ENCODE data around the gene FMOD. TPM values are rescaled to one million over a fixed set of nuclear protein-coding genes. Genes with fewer than 3 reads are reported as not detected.

The FMOD gene
- total RNA-seq, 2 experiments from 2014 or later = not detected

DNA sequence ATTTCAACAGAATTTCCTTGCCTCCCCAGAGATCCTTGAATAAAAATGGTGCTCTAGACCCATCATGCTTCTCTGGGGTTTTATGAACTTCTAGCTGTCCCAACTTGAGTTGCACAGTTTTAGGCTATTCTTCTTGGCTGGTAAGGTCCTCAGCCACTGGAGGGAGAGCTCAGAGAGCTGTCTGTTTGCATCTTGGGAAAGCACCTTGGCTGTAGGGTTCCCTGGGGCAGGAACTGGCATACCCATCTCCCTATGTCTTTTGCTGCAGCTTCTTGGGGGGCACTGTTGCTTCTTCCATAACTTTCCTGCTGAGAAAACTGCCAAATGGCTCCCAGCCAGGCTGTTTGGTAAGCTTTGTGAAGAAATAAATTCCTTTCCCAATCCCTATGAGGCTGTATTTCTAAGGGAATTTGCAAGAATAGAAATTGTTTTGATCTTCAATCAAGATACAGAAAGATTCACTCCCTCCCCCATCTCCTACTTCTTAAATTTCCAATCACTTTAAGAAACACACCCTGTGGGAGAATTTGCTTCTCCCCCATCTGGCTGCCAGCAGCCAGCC is 8.2 kb upstream of the FMOD start:
- ChIA-PET POLR2A (no interaction called here), CTCF (ENCODE audit: unreplicated experiment) (no interaction called here)
- BruUV-seq (replicated peaks) = no TSS peak
- Histone ChIP-seq H2AFZ (ENCODE audit: low read length) (no peak overlapping the region), H3K4me1 (ENCODE audit: insufficient read depth, low read length, poor library complexity, severe bottlenecking) (peaks cover 20% of the 10 kb centered on the region), H3K36me3 (ENCODE audit: insufficient read depth, low read length) (no peaks in the 10 kb centered on the region), H3K9me3 (ENCODE audit: low read length) (no peaks in the 10 kb centered on the region), H3K27ac (ENCODE audit: low read depth, low read length, poor library complexity, severe bottlenecking) (no peak overlapping the region), H3K9me2 (ENCODE audit: insufficient read depth, low read length) (no peaks in the 10 kb centered on the region), H3K4me3 (ENCODE audit: low read depth, low read length, poor library complexity, severe bottlenecking) (no peak overlapping the region), H4K20me1 (ENCODE audit: insufficient read depth, low read length) (no peaks in the 10 kb centered on the region), H3K79me2 (ENCODE audit: insufficient read depth, low read depth, low read length) (no peaks in the 10 kb centered on the region), H3K4me2 (ENCODE audit: low read length) (no peak overlapping the region)
- intact Hi-C loops (cut with micrococcal nuclease; ENCODE audit: unreplicated experiment) = no loop called here
- TF ChIP-seq CTCF (conservative IDR thresholded peaks at IDR 0.05; ENCODE audit: low read length) = no peak
- TF ChIP-seq EZH2phosphoT487 (IDR thresholded peaks at IDR 0.05; ENCODE audit: borderline replicate concordance, low read depth, low read length) = no peak
- DNase-seq (ENCODE audit: low spot score) = no peak

- H3K4me1 ChIP-seq (ENCODE audit: insufficient read depth, low read length, poor library complexity, severe bottlenecking) = no peaks in the 10 kb centered on the region
- no peaks in the 10 kb centered on the region for H3K9me2 ChIP-seq (ENCODE audit: insufficient read depth, low read length)
- ChIA-PET POLR2A (interaction anchor here (0.6 to 1.4 kb wide), 2 partner anchors 8 to 115 kb away, joined by 3 to 4 read pairs; no protein-coding TSS in a partner anchor), CTCF (ENCODE audit: unreplicated experiment) (interaction anchor here (0.6 kb wide), 1 partner anchor 305 kb away, joined by 3 read pairs; no protein-coding TSS in a partner anchor)
- H3K27ac ChIP-seq (ENCODE audit: low read depth, low read length, poor library complexity, severe bottlenecking) = no peak overlapping the region
- no peak overlapping the region for H3K4me2 ChIP-seq (ENCODE audit: low read length)
- BruUV-seq (replicated peaks) = no TSS peak
- H4K20me1 ChIP-seq (ENCODE audit: insufficient read depth, low read length) = no peaks in the 10 kb centered on the region
- intact Hi-C loops (cut with micrococcal nuclease; ENCODE audit: unreplicated experiment) = no loop called here
- H3K4me3 ChIP-seq (ENCODE audit: low read depth, low read length, poor library complexity, severe bottlenecking) = no peak overlapping the region
- TF ChIP-seq EZH2phosphoT487 (IDR thresholded peaks at IDR 0.05; ENCODE audit: borderline replicate concordance, low read depth, low read length) (no peak), CTCF (conservative IDR thresholded peaks at IDR 0.05; ENCODE audit: low read length) (no peak)
- no peaks in the 10 kb centered on the region for H3K79me2 ChIP-seq (ENCODE audit: insufficient read depth, low read depth, low read length)
- no peaks in the 10 kb centered on the region for H3K9me3 ChIP-seq (ENCODE audit: low read length)
- no peak for DNase-seq (ENCODE audit: low spot score)
- no peak overlapping the region for H2AFZ ChIP-seq (ENCODE audit: low read length)
- no peaks in the 10 kb centered on the region for H3K36me3 ChIP-seq (ENCODE audit: insufficient read depth, low read length)
Measured at GRCh38 chr1:203354246-203354645, 3.3 kb upstream of the FMOD start.

- Histone ChIP-seq H3K4me3 (ENCODE audit: low read depth, low read length, poor library complexity, severe bottlenecking) (no peak overlapping the region), H3K27ac (ENCODE audit: low read depth, low read length, poor library complexity, severe bottlenecking) (no peak overlapping the region), H4K20me1 (ENCODE audit: insufficient read depth, low read length) (no peaks in the 10 kb centered on the region), H2AFZ (ENCODE audit: low read length) (no peak overlapping the region), H3K36me3 (ENCODE audit: insufficient read depth, low read length) (no peaks in the 10 kb centered on the region), H3K4me2 (ENCODE audit: low read length) (no peak overlapping the region), H3K9me2 (ENCODE audit: insufficient read depth, low read length) (no peaks in the 10 kb centered on the region), H3K4me1 (ENCODE audit: insufficient read depth, low read length, poor library complexity, severe bottlenecking) (no peaks in the 10 kb centered on the region), H3K9me3 (ENCODE audit: low read length) (no peaks in the 10 kb centered on the region), H3K79me2 (ENCODE audit: insufficient read depth, low read depth, low read length) (no peaks in the 10 kb centered on the region)
- TF ChIP-seq CTCF (conservative IDR thresholded peaks at IDR 0.05; ENCODE audit: low read length) (no peak), EZH2phosphoT487 (IDR thresholded peaks at IDR 0.05; ENCODE audit: borderline replicate concordance, low read depth, low read length) (no peak)
- no peak for DNase-seq (ENCODE audit: low spot score)
- POLR2A ChIA-PET = interaction anchor here (0.7 to 1.4 kb wide), 2 partner anchors 8 to 240 kb away, joined by 3 to 5 read pairs; no protein-coding TSS in a partner anchor
- BruUV-seq (replicated peaks) = no TSS peak
- intact Hi-C loops (cut with micrococcal nuclease; ENCODE audit: unreplicated experiment) = no loop called here
- CTCF ChIA-PET (ENCODE audit: unreplicated experiment) = no interaction called here
Measured at GRCh38 chr1:203353486-203353885, 2.6 kb upstream of the FMOD start.

Data from OCI-LY7 (cell line).